GM18511 (cell line): ENCODE results near the gene OOSP4A.
"Not testable (repeated sequence)": the region's sequence is repeated elsewhere in the genome, so short reads cannot be mapped to it uniquely, and the experiment has no call there.

Source experiments
- ATAC-seq: cut with Tn5 transposase; IDR thresholded peaks from one replicate; pipeline ENCODE4 v1.9.1; 2021; ENCODE audit warnings: mild to moderate bottlenecking, moderate library complexity; ENCODE audit not compliant: unreplicated experiment

OOSP4A gene

DNA sequence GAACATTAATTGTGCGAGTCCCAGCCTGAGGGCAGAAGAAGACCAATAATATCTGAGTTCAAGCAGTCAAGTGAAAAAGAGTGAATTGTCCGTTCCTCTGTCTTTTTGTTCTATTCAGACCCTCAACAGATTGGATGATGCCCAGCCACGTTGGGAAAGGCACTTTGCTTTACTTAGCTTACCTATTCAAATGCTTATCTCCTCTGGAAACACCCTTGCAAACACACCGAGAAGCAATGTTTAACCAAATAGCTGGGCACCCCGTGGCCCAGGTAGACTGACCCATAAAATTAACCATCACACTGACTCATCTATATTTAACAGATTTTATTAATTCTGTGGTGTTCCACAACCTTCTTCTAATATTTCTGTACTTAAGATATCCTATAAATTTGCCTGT, 9.3 kb downstream of the OOSP4A start:
- ATAC-seq: no peak

- no peak for ATAC-seq
Observed at GRCh38 chr11:59981106-59981770, 17.4 kb downstream of the OOSP4A start.

GRCh38 chr11:59982037-59982436, 18.2 kb downstream of the OOSP4A start:
- not testable (repeated sequence) for ATAC-seq

DNA sequence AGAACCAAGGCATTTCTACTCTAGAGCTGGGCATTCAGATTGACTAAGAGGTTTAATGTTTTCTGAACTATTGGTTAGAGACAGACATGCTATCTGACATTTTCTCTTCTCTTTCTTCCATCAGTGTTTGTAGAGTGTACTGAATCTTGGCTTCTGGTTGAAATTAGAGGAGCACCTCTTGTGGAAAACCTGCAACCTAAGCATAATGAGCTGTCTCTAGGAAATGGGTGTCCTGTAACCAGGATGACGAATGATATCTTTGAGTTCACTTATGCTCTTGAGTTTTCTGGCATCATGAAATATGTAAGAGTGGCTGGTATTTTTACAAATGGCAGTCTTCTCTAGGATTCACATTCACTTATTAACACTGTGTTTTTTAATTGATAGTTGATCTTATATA, 19.4 kb downstream of the OOSP4A start:
- no peak for ATAC-seq

DNA sequence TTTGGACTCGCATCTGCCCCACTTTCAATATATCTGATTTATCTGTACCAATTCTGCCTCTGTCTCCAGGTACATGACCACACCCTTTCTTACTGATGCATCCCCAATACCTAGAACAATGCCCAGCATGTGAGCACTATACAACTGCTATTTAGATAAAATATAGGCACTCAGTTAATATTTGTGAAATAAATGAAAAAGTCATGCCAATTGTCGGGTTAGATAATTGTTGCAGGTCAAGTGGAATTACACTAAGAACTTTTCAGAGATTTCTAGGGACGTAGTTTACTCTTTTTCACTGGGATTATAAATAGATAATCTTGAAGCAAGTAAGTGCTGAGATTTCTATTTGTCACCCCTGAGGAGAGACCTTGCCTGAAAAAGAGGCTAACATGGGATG, 20.5 kb downstream of the OOSP4A start:
- no peak for ATAC-seq

GRCh38 chr11:59990421-59990820, 26.6 kb downstream of the OOSP4A start:
- no peak for ATAC-seq

DNA sequence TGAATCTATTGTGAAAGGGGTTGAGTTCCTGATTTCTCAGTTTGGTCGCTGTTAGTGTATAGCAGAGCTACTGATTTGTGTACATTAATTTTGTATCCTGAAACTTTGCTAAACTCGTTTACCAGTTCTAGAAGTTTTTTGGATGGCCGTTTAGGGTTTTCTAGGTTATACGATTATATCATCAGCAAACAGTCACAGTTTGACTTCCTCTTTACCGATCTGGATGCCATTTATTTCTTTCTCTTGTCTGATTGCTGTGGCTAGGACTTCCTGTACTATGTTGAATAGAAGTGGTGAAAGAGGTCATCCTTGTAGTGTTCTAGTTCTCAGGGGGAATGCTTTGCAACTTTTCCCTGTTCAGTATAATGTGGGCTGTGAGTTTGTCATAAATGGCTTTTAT, 28.6 kb downstream of the OOSP4A start:
- no peak for ATAC-seq

- no peak for ATAC-seq
Observed at GRCh38 chr11:59997800-59998199, 34.0 kb downstream of the OOSP4A start.

DNA sequence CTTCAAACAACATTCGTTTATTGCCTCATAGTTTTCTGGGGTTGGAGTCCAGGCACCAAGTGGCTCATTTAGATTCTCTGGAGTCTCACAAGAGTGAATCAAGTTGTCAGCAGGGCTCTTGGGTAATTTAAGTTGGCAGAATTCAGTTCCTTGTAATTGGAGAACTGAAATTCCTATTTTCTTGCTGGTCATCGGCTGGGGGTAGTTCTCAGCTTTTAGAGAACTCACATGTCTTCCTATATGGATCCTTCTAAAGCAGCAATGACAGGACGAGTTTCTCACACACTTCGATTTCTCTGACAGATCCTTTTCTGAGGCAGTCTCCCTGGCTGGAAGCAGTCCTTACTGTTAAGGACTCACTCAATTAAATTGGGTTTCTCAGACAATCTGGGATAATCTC, 35.9 kb downstream of the OOSP4A start:
- no peak for ATAC-seq

GRCh38 chr11:60003729-60004128, 39.9 kb downstream of the OOSP4A start:
- no peak for ATAC-seq

- no peak for ATAC-seq
Observed at GRCh38 chr11:60005360-60005759, 41.5 kb downstream of the OOSP4A start.

GRCh38 chr11:60016881-60017280, 53.0 kb downstream of the OOSP4A start, which contains the start of gene OOSP4B:
Gene OOSP4B, plus strand, starts transcription at chr11:60017181.
- ATAC-seq: no peak

- no peak for ATAC-seq
Observed at GRCh38 chr11:60018058-60018457, 54.2 kb downstream of the OOSP4A start.
